Subcutaneous adipose tissue (tissue), 4 donors: ENCODE data around the gene EIF4EBP3. TPM values are rescaled to one million over a fixed set of nuclear protein-coding genes. Genes with fewer than 3 reads are reported as not detected.

Experiments used
- total RNA-seq, 4 donors: library from RNA; depleted of rRNA; stranded (reverse); fragments of >200 nt; gene quantifications; one replicate each; pipeline ENCODE4 v1.1.0, GENCODE V29; 2016
- TF ChIP-seq, protein P1 (sequence below): fragments of 450-650 bp; IDR thresholded peaks from one replicate; pipeline ENCODE4 v1.5.1; 2016; ENCODE audit warnings: low read depth, mild to moderate bottlenecking, control low read depth, antibody characterized with exemption, moderate library complexity

EIF4EBP3 gene
- total RNA-seq, 4 donors from 2014 or later, result 24.9 to 36.2 (median 27.9) TPM

DNA sequence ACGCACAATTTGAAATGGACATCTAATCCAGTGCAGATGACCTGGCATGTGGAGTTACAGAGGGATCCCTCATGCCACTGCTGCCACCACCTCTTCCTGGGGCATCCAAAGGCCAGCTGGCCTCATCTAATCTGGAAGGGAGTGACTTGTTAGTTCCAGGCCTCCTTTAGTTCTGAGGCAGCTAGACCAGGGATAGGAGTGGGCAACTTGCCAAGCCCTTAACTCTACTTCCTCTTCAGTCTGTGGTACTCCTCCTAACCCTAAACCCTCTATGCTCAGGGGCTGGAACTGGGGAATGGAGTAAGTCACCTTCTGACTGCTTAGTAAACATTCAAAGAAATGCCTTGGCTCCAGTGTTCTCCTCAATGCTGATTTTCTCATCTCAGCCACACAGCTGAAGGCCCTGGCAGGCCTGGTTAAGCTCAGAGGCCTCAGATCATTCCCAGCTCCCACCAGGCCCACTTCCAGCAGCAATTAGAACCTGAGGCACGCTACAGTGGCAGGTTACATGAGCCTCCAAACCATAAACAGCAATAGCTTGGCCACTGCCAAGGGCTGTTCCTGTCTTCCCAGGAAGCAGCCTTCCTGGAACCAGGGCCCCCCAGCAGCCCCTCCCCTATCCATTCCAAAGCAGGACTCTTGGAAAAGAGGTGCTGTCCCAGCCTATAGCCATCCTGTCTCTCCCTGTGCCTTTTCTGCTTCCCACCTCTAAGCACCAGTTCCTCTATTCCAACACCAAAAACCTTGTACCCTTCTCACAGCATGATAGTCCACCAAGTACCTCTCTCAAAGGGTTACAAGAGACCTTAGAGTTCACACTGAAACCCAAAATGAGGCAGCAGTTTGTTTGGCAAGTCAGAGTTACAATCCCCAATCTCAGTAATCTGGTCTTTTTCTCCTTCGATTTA, 2.0 kb downstream of the EIF4EBP3 start:
- TF ChIP-seq, protein P1, sequence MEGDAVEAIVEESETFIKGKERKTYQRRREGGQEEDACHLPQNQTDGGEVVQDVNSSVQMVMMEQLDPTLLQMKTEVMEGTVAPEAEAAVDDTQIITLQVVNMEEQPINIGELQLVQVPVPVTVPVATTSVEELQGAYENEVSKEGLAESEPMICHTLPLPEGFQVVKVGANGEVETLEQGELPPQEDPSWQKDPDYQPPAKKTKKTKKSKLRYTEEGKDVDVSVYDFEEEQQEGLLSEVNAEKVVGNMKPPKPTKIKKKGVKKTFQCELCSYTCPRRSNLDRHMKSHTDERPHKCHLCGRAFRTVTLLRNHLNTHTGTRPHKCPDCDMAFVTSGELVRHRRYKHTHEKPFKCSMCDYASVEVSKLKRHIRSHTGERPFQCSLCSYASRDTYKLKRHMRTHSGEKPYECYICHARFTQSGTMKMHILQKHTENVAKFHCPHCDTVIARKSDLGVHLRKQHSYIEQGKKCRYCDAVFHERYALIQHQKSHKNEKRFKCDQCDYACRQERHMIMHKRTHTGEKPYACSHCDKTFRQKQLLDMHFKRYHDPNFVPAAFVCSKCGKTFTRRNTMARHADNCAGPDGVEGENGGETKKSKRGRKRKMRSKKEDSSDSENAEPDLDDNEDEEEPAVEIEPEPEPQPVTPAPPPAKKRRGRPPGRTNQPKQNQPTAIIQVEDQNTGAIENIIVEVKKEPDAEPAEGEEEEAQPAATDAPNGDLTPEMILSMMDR, result no peak

DNA sequence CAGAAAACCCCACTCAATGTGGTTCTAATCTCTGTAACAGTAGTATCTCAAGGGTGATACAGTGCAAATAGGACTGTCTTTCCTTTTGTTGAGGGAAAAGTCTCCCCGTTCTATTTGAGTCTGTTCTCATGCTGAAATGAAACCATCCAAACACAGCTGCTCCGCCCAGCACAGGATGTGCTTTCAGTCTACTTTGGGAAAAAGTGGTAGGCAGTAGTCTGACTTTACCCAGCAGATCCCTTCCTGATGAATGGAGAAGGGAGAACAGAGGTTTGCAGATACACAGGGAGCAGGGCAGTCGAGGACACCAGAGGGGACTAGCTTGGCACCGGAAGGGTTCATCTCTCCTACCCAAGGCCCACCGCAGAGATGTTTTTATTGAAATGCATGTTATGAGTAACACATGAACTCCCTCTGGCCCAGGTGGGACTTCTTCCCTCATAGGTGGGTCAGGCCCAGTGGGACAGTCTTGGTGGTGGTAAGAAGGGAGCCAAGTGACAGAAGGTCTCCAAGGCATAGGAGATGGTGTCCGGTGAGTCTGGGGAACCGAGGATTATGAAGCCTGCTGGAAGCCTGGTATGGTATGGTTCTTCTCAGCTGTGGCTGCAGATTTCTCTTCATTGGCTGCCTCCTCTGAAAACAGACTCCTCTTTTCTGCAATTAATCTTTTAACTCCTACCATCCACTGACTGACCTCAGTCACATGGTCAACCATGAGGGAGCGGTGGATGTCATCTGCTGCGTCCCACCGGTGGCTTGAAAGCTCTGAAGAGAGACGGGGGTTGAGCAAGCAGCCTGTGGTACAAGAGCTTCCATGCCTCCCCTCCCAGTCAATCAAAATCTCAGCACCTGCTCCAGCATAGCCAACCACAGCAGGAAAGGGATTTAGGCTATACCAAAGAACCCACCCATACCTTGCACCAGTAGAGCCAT, 3.0 kb downstream of the EIF4EBP3 start:
- TF ChIP-seq, protein P1, result no peak

DNA sequence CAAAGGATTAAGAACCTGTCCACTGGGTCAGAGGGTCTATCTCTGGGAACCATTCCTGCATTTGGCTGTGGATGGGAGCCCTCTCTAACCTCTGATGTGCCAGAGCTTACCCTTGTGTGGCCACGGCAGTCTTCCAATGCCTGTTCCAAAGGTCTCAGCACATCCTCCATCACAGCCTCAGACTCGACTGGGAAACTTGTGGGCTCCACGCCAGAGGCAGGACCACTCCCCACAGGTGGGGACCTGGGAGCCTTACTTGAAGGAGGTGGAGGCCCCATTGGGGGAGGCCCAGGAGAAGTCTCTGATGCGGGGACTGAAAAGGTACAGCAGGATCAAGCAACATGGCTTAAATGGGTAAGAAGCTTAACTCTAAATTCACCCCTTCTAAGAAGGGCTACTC, 4.4 kb downstream of the EIF4EBP3 start:
- TF ChIP-seq, protein P1, result no peak

DNA sequence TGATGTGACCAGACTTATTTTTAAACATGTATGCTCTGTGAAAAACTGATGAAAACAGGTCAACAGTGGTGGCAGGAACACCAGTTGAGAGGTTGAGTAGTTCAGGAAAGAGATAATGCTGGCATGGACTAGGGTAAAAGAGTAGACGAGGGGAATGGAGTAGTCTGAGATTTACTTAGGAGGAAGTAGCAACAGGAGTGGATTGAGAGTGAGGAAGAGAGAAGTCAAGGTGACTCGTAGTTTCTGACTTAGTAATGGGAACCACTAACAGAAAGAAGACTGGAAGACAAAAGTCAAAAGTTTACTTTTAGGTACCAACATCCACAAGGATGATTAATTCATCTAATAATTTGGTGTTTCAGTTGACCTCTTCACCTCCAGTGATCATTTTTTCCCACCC, 6.2 kb downstream of the EIF4EBP3 start:
- TF ChIP-seq, protein P1, result no peak

DNA sequence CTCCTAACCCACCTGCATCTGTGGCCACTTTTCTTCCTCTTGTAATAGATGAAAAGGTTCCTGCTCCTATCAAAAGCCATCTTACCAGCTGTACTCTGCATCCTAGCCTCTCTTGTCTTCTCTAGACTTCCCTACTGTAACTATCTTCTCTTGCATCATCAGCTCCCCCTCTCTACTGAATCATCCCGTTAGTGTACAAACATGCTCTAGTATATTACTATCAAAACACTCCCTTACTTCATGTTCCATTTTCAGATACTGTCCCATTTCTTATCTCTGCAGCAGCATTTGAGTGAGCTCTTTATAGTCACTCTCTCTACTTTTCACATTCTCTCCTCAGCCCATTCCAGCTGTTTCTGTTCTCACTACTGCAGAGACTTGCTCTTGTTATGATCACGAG, 7.0 kb downstream of the EIF4EBP3 start:
- TF ChIP-seq, protein P1, result no peak

- TF ChIP-seq, protein P1, result no peak
Observed at GRCh38 chr5:140555747-140556312, 8.4 kb downstream of the EIF4EBP3 start.
